ENCODE data around the gene SPNS2.
A peak's percentile ranks its signal among the peaks of the same experiment; 100 is the strongest.

SPNS2 gene

GRCh38 chr17:4487820-4488716 is 10.6 kb upstream of the SPNS2 start:
- Mint-ChIP-seq H3K9me3 (no peaks in the 10 kb centered on the region), H3K36me3 (no peaks in the 10 kb centered on the region), H3K4me1 (peaks cover 21 to 25% of the 10 kb centered on the region in 2 donors), H3K27ac (no peak overlapping the region), H3K4me3 (no peak overlapping the region), H3K27me3 (peaks cover 2 to 6% of the 10 kb centered on the region in 2 donors)
- no peak for DNase-seq
- no peak for ATAC-seq (replicated peaks)

GRCh38 chr17:4488989-4489595 is 9.6 kb upstream of the SPNS2 start:
- no peak for DNase-seq
- H3K36me3 Mint-ChIP-seq, result no peaks in the 10 kb centered on the region
- no peak for ATAC-seq (replicated peaks)
- H3K9me3 Mint-ChIP-seq, result no peaks in the 10 kb centered on the region
- no peak overlapping the region for H3K27ac Mint-ChIP-seq
- peaks cover 6 to 10% of the 10 kb centered on the region in 2 donors for H3K27me3 Mint-ChIP-seq
- peaks cover 25 to 28% of the 10 kb centered on the region in 2 donors for H3K4me1 Mint-ChIP-seq
- H3K4me3 Mint-ChIP-seq, result no peak overlapping the region

GRCh38 chr17:4490109-4490591 is 8.5 kb upstream of the SPNS2 start:
- Mint-ChIP-seq H3K9me3 (no peaks in the 10 kb centered on the region), H3K27ac (no peak overlapping the region), H3K27me3 (peaks cover 6 to 11% of the 10 kb centered on the region in 2 donors), H3K4me1 (peaks cover 21 to 28% of the 10 kb centered on the region in 2 donors), H3K36me3 (no peaks in the 10 kb centered on the region), H3K4me3 (no peak overlapping the region)
- ATAC-seq (replicated peaks) (no peak), DNase-seq (no peak)

- DNase-seq (no peak), ATAC-seq (replicated peaks) (no peak)
- Mint-ChIP-seq H3K9me3 (no peaks in the 10 kb centered on the region), H3K36me3 (no peaks in the 10 kb centered on the region), H3K27me3 (peaks cover 6 to 16% of the 10 kb centered on the region in 2 donors), H3K4me3 (no peak overlapping the region), H3K4me1 (peaks cover 20 to 26% of the 10 kb centered on the region in 2 donors), H3K27ac (no peak overlapping the region)
Observed at GRCh38 chr17:4490637-4491061, 8.0 kb upstream of the SPNS2 start.

GRCh38 chr17:4492721-4493561 is 5.7 kb upstream of the SPNS2 start:
- Mint-ChIP-seq H3K4me1 (peaks cover 19 to 22% of the 10 kb centered on the region in 2 donors), H3K9me3 (no peaks in the 10 kb centered on the region), H3K27ac (no peak overlapping the region), H3K36me3 (no peaks in the 10 kb centered on the region), H3K4me3 (no peak overlapping the region), H3K27me3 (peaks cover 6 to 18% of the 10 kb centered on the region in 2 donors)
- ATAC-seq (replicated peaks), result peak; percentile 49 to 69
- no peak for DNase-seq

GRCh38 chr17:4497101-4497824 is 1.4 kb upstream of the SPNS2 start:
- H3K27me3 Mint-ChIP-seq, result peaks cover 30 to 45% of the 10 kb centered on the region in 2 donors
- ATAC-seq (replicated peaks) (peak; percentile 28 to 65), DNase-seq (peak; percentile 42)
- H3K4me3 Mint-ChIP-seq, result no peak overlapping the region
- peaks cover 39 to 44% of the 10 kb centered on the region in 2 donors for H3K4me1 Mint-ChIP-seq
- H3K9me3 Mint-ChIP-seq, result no peaks in the 10 kb centered on the region
- H3K27ac Mint-ChIP-seq, result peak overlapping the region; percentile 25
- no peaks in the 10 kb centered on the region for H3K36me3 Mint-ChIP-seq

- Mint-ChIP-seq H3K36me3 (no peaks in the 10 kb centered on the region), H3K27me3 (peaks cover 48 to 57% of the 10 kb centered on the region in 2 donors), H3K4me3 (peak overlapping the region; percentile 76 to 81), H3K4me1 (peaks cover 28 to 37% of the 10 kb centered on the region in 2 donors), H3K9me3 (no peaks in the 10 kb centered on the region), H3K27ac (peak overlapping the region; percentile 56)
- ATAC-seq (replicated peaks) (peak; percentile 17 to 23), DNase-seq (no peak)
Observed at GRCh38 chr17:4499431-4500190, 930 bp downstream of the SPNS2 start.

GRCh38 chr17:4500191-4500571 is 1.5 kb downstream of the SPNS2 start:
- H3K36me3 Mint-ChIP-seq, result no peaks in the 10 kb centered on the region
- no peak overlapping the region for H3K27ac Mint-ChIP-seq
- peak overlapping the region; percentile 76 to 81 for H3K4me3 Mint-ChIP-seq
- peaks cover 28 to 37% of the 10 kb centered on the region in 2 donors for H3K4me1 Mint-ChIP-seq
- DNase-seq (no peak), ATAC-seq (replicated peaks) (no peak)
- H3K9me3 Mint-ChIP-seq, result no peaks in the 10 kb centered on the region
- H3K27me3 Mint-ChIP-seq, result peaks cover 54 to 61% of the 10 kb centered on the region in 2 donors

- peaks cover 62 to 64% of the 10 kb centered on the region in 2 donors for H3K27me3 Mint-ChIP-seq
- no peak overlapping the region for H3K4me3 Mint-ChIP-seq
- no peaks in the 10 kb centered on the region for H3K36me3 Mint-ChIP-seq
- no peak for DNase-seq
- H3K9me3 Mint-ChIP-seq, result no peaks in the 10 kb centered on the region
- peaks cover 28 to 37% of the 10 kb centered on the region in 2 donors for H3K4me1 Mint-ChIP-seq
- no peak overlapping the region for H3K27ac Mint-ChIP-seq
- no peak for ATAC-seq (replicated peaks)
Observed at GRCh38 chr17:4501295-4501949, 2.7 kb downstream of the SPNS2 start.

GRCh38 chr17:4502466-4503154 is 3.9 kb downstream of the SPNS2 start:
- no peak for DNase-seq

GRCh38 chr17:4503283-4504025 is 4.8 kb downstream of the SPNS2 start:
- Mint-ChIP-seq H3K9me3 (no peaks in the 10 kb centered on the region), H3K4me1 (peaks cover 18 to 30% of the 10 kb centered on the region in 2 donors), H3K4me3 (no peak overlapping the region), H3K36me3 (no peaks in the 10 kb centered on the region), H3K27ac (no peak overlapping the region), H3K27me3 (peaks cover 74 to 75% of the 10 kb centered on the region in 2 donors)
- no peak for DNase-seq
- ATAC-seq (replicated peaks), result no peak

More at GRCh38 chr17:4502466-4503154, 3.9 kb downstream of the SPNS2 start:
- H3K4me1 Mint-ChIP-seq, result peaks cover 21 to 30% of the 10 kb centered on the region in 2 donors
- H3K4me3 Mint-ChIP-seq, result no peak overlapping the region
- no peaks in the 10 kb centered on the region for H3K36me3 Mint-ChIP-seq
- no peak for ATAC-seq (replicated peaks)
- H3K27me3 Mint-ChIP-seq, result peaks cover 65 to 66% of the 10 kb centered on the region in 2 donors
- no peak overlapping the region for H3K27ac Mint-ChIP-seq
- no peaks in the 10 kb centered on the region for H3K9me3 Mint-ChIP-seq

Data from stimulated activated naive B cell treated with anti-CD40 and anti-IgM and Interleukin-4, amounts not matched to agents 10 μg/mL and 1 μg/mL and 100 μg/mL, for 72 hours (primary cell).